CD4-positive, CD25-positive, alpha-beta regulatory T cell (primary cell): ENCODE results near the gene LYST. TPM values are rescaled to one million over a fixed set of nuclear protein-coding genes. Genes with fewer than 3 reads are reported as not detected.
A peak's percentile ranks its signal among the peaks of the same experiment; 100 is the strongest.

Experiments
- ATAC-seq, 2 donors: fragments of 150-1000 bp; cut with Tn5 transposase; one replicate each; pipeline ENCODE4 v1.10.0; 2021; ENCODE audit warnings: low read depth in 2 of 2, moderate number of reproducible peaks in 2 of 2, moderate library complexity in 1 of 2
- DNase-seq, 3 donors: peaks; one replicate each; pipeline versions ENCODE4 v3.0.0 to v3.0.0-alpha.2; 2012 to 2022; ENCODE audit warnings: mixed read lengths in 1 of 3
- H3K27ac ChIP-seq: one replicate; pipeline ENCODE4 v1.7.0; 2013; ENCODE audit warnings: mild to moderate bottlenecking, low read length; ENCODE audit not compliant: insufficient read depth, poor library complexity, severe bottlenecking
- H3K27me3 ChIP-seq: one replicate; pipeline ENCODE4 v1.7.0; 2013; ENCODE audit warnings: low read length; ENCODE audit not compliant: control insufficient read depth, insufficient read depth
- H3K36me3 ChIP-seq: one replicate; pipeline ENCODE4 v1.7.0; 2013; ENCODE audit warnings: mild to moderate bottlenecking, low read length, moderate library complexity; ENCODE audit not compliant: control insufficient read depth, insufficient read depth
- H3K4me1 ChIP-seq: 2 replicates; pipeline ENCODE4 v1.7.0; 2013; ENCODE audit warnings: mild to moderate bottlenecking, low read length; ENCODE audit not compliant: insufficient read depth, control insufficient read depth, poor library complexity, severe bottlenecking
- H3K4me3 ChIP-seq: one replicate; pipeline ENCODE4 v1.7.0; 2013; ENCODE audit warnings: low read depth, mild to moderate bottlenecking, low read length, moderate library complexity
- H3K9me3 ChIP-seq, 2 experiments: 1 replicate in 1 of 2; 2 replicates in 1 of 2; pipeline ENCODE4 v1.7.0; 2013; ENCODE audit warnings: low read length in 2 of 2, mild to moderate bottlenecking in 1 of 2, moderate library complexity in 1 of 2; ENCODE audit not compliant: control insufficient read depth in 2 of 2
- H3K27ac Mint-ChIP-seq, 3 donors: one replicate each; pipeline ENCODE4 v1.8.0; 2020 to 2022; ENCODE audit warnings: mild to moderate bottlenecking in 3 of 3, mixed read lengths in 3 of 3, moderate library complexity in 2 of 3
- H3K27me3 Mint-ChIP-seq: one replicate; pipeline ENCODE4 v1.8.0; 2022; ENCODE audit warnings: mild to moderate bottlenecking, mixed read lengths
- H3K36me3 Mint-ChIP-seq: one replicate; pipeline ENCODE4 v1.8.0; 2020; ENCODE audit warnings: mixed read lengths
- H3K4me1 Mint-ChIP-seq, 4 donors: one replicate each; pipeline ENCODE4 v1.8.0; 2020 to 2022; ENCODE audit warnings: mixed read lengths in 4 of 4, mild to moderate bottlenecking in 1 of 4
- H3K4me3 Mint-ChIP-seq, 4 donors: one replicate each; pipeline ENCODE4 v1.8.0; 2020 to 2022; ENCODE audit warnings: mild to moderate bottlenecking in 4 of 4, mixed read lengths in 4 of 4, moderate library complexity in 3 of 4
- H3K9me3 Mint-ChIP-seq, 7 donors: one replicate each; pipeline ENCODE4 v1.8.0; 2020 to 2022; ENCODE audit warnings: mixed read lengths in 7 of 7, mild to moderate bottlenecking in 3 of 7, moderate library complexity in 2 of 7
- polyA plus RNA-seq, 4 donors: library from polyadenylated mRNA; unstranded; fragments of 300-500 nt; fragmentation: Illumina TruSeq; gene quantifications; one replicate each; pipeline ENCODE4 v1.2.3, GENCODE V29; 2021
- total RNA-seq: library from RNA; stranded (reverse); gene quantifications from one replicate; pipeline ENCODE4 v1.2.3, GENCODE V29; 2022

Gene LYST
- total and polyA plus RNA-seq, 5 donors from 2014 or later: 8.1 to 32.5 (median 9.6) TPM

DNA sequence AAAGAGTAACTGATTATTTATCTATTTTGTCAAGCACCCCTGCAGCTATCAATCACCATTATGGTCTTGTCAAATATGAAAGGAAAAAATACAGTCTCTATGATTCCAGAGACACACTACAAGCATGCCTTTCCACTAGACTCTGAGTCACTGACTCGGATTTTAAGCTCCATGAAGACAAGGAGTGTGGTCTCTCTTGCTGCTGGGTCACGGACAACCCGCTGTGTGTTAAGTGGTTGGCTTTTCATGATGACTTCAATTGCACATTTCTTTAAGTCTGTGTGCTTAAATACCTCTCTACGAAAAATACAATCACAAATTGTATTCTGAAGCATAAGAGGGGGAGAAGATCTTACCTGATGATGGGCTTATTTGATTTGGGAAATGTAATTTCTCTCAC is 203.1 kb downstream of the LYST start:
- Histone ChIP-seq H3K4me1 (no peaks in the 10 kb centered on the region), H3K27me3 (no peaks in the 10 kb centered on the region), H3K36me3 (peaks cover 13% of the 10 kb centered on the region), H3K9me3 (no peaks in the 10 kb centered on the region), H3K27ac (no peak overlapping the region), H3K4me3 (no peak overlapping the region)
- Mint-ChIP-seq H3K4me1 (no peaks in the 10 kb centered on the region), H3K36me3 (peaks cover 42% of the 10 kb centered on the region), H3K27ac (no peak overlapping the region), H3K4me3 (no peak overlapping the region), H3K27me3 (no peaks in the 10 kb centered on the region), H3K9me3 (peaks cover 0 to under 1% (median 0%) of the 10 kb centered on the region in 7 donors)
- no peak for ATAC-seq
- no peak for DNase-seq

DNA sequence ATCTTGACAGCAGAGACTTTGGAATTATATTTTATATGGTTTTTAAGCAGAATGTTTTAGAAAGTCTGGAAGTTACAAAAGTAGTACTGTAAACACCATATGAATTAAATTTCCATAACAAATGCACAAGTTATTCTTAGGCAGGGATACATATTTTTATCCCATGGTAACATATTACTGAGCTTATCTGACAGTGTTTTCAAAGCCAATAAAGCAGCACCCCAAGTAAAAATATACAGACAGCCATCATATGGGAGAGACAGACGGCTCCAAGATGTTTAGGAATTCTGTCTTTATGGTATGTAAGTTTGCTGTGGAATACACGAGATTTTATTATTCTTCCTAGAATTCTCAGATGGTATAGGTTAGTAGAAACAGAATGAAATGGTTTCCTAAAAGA is 205.1 kb downstream of the LYST start:
- H3K36me3 Mint-ChIP-seq: peaks cover 34% of the 10 kb centered on the region
- no peaks in the 10 kb centered on the region for H3K9me3 Mint-ChIP-seq
- peaks cover 4% of the 10 kb centered on the region for H3K27me3 Mint-ChIP-seq
- H3K4me1 Mint-ChIP-seq: no peaks in the 10 kb centered on the region
- no peak overlapping the region for H3K27ac ChIP-seq
- no peaks in the 10 kb centered on the region for H3K27me3 ChIP-seq
- H3K27ac Mint-ChIP-seq: no peak overlapping the region
- H3K9me3 ChIP-seq: no peaks in the 10 kb centered on the region
- peaks cover 13% of the 10 kb centered on the region for H3K36me3 ChIP-seq
- ATAC-seq: no peak
- H3K4me1 ChIP-seq: no peaks in the 10 kb centered on the region
- H3K4me3 Mint-ChIP-seq: no peak overlapping the region
- DNase-seq: no peak
- H3K4me3 ChIP-seq: no peak overlapping the region

DNA sequence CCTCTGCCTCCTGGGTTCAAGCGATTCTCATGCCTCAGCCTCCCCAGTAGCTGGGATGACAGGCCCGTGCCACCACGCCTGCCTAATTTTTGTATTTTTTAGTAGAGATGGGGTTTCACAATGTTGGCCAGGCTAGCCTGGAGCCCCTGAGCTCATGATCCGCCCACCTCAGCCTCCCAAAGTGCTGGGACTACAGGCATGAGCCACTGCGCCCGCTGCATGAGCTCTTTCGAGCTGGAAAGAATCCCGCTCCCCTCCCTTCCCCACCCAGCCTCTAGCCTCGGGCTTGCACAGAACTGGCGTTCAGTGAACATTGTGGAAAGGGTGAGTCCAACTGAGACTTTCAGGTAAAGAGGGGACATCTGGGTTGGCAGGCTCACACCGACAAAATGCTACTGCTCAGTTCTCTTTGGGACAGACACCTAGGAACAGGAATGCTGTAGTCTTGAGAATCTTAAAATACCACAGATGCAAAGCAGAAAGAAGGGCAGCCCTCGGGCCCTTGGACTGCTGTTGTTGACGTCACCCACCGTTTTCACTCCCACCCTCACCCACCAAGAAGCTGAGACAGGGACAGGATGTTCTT is 207.4 kb downstream of the LYST start:
- ATAC-seq: no peak
- Mint-ChIP-seq H3K4me3 (no peak overlapping the region), H3K36me3 (peaks cover 32% of the 10 kb centered on the region)

DNA sequence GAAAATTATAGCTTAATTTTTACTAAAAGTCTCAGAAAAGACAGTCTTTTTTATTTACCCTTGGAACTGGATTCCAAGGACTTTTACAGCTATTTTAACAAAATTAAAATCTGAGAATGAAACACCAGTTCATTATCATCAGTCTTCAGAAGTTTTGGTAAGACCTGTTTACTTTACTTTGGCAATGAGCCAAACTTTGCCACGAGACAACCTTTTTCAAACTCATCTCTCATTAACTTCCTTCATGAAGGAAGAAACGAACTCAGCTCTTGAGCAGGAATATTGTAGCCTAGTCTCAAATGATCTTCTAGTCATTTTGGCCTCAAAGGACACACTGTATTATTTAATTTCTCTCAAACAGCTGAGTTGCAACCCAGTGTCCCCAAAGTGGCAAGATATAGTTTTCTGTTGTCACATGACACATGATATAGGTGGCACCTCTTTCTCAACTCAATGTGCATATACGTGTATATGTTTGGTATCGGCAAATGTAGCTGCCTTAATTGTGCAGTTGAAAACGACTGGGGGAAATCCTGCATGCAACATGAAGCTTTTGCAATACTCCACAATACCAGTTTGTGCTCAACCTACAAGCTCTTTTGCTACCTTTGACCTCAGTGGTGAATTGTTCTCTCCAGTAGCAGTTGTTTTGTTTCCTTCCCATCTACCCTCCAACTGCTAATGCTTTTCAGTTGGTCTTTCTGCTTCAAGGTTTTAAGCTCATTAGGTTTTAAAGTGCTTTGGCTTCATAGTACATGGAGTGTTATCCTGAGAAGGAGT is 208.8 kb downstream of the LYST start:
- ATAC-seq (no peak), DNase-seq (no peak)
- Mint-ChIP-seq H3K36me3 (peaks cover 24% of the 10 kb centered on the region), H3K4me1 (peaks cover 0 to 2% (median 0%) of the 10 kb centered on the region in 4 donors), H3K27me3 (peaks cover 32% of the 10 kb centered on the region), H3K4me3 (no peak overlapping the region), H3K27ac (no peak overlapping the region), H3K9me3 (peaks cover 0 to 7% (median 0%) of the 10 kb centered on the region in 7 donors)
- H3K27ac ChIP-seq: no peak overlapping the region
- H3K27me3 ChIP-seq: peaks cover 14% of the 10 kb centered on the region
- H3K36me3 ChIP-seq: peaks cover 9% of the 10 kb centered on the region
- H3K4me1 ChIP-seq: no peaks in the 10 kb centered on the region
- H3K4me3 ChIP-seq: no peak overlapping the region
- no peaks in the 10 kb centered on the region for H3K9me3 ChIP-seq

More for the DNA sequence above, 207.4 kb downstream of the LYST start:
- Histone ChIP-seq H3K27ac (no peak overlapping the region), H3K36me3 (peaks cover 13% of the 10 kb centered on the region), H3K4me3 (no peak overlapping the region), H3K4me1 (no peaks in the 10 kb centered on the region), H3K27me3 (peaks cover 8% of the 10 kb centered on the region), H3K9me3 (no peaks in the 10 kb centered on the region)
- Mint-ChIP-seq H3K4me1 (no peaks in the 10 kb centered on the region), H3K27ac (no peak overlapping the region), H3K9me3 (peaks cover 0 to under 1% (median 0%) of the 10 kb centered on the region in 7 donors), H3K27me3 (peaks cover 18% of the 10 kb centered on the region)
- no peak for DNase-seq

DNA sequence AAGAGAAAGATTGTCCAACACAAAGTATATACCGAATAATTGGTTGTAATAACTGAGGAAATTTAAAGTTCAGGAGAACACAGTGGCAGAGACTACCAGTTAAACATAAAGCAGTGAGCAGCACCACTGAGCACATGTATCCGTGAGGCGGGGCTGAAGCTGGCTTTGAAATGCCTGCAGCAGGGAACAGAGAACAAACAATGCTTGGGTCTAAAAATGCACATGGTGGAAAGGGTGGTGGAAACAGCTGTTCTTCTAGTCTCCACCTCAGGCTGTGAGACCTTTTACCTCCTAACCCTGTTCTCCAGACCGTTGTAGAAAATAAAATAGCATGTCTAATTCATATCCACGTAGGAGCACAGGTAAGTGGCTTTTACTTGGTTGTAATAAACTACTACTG is 209.4 kb downstream of the LYST start:
- Histone ChIP-seq H3K4me3 (no peak overlapping the region), H3K27me3 (peaks cover 16% of the 10 kb centered on the region), H3K9me3 (no peaks in the 10 kb centered on the region), H3K4me1 (no peaks in the 10 kb centered on the region), H3K27ac (no peak overlapping the region), H3K36me3 (peaks cover 8% of the 10 kb centered on the region)
- Mint-ChIP-seq H3K27ac (no peak overlapping the region), H3K36me3 (peaks cover 19% of the 10 kb centered on the region), H3K4me3 (no peak overlapping the region), H3K4me1 (peaks cover 0 to 7% (median 0%) of the 10 kb centered on the region in 4 donors), H3K27me3 (peaks cover 38% of the 10 kb centered on the region), H3K9me3 (peaks cover 0 to 9% (median 1%) of the 10 kb centered on the region in 7 donors)
- DNase-seq (no peak), ATAC-seq (no peak)

DNA sequence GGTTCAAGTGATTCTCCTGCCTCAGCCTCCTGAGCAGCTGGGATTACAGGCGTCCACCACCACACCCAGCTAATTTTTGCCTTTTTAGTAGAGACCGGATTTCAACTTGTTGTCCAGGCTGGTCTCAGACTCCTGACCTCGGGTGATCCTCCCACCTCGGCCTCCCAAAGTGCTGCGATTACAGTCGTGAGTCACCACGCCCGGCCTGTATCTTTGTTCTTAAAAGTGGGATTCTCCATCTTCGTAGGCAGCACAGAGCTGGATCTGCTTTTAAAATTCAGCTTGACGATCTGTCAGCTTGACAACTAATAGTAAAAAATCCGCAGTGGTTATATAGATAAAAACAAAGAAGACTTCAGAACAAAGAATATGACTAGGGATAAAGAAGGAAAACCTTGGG is 214.3 kb downstream of the LYST start:
- ATAC-seq: no peak
- H3K27me3 Mint-ChIP-seq: peaks cover 75% of the 10 kb centered on the region
- H3K27ac ChIP-seq: no peak overlapping the region
- H3K27me3 ChIP-seq: peaks cover 32% of the 10 kb centered on the region
- H3K4me1 Mint-ChIP-seq: peaks cover 10 to 18% (median 13%) of the 10 kb centered on the region in 4 donors
- H3K4me3 ChIP-seq: no peak overlapping the region
- no peak overlapping the region for H3K27ac Mint-ChIP-seq
- no peaks in the 10 kb centered on the region for H3K9me3 ChIP-seq
- no peak for DNase-seq
- H3K9me3 Mint-ChIP-seq: peaks cover 0 to 11% (median 3%) of the 10 kb centered on the region in 7 donors
- peaks cover 22% of the 10 kb centered on the region for H3K4me1 ChIP-seq
- no peak overlapping the region for H3K4me3 Mint-ChIP-seq
- H3K36me3 Mint-ChIP-seq: peaks cover 3% of the 10 kb centered on the region
- no peaks in the 10 kb centered on the region for H3K36me3 ChIP-seq

DNA sequence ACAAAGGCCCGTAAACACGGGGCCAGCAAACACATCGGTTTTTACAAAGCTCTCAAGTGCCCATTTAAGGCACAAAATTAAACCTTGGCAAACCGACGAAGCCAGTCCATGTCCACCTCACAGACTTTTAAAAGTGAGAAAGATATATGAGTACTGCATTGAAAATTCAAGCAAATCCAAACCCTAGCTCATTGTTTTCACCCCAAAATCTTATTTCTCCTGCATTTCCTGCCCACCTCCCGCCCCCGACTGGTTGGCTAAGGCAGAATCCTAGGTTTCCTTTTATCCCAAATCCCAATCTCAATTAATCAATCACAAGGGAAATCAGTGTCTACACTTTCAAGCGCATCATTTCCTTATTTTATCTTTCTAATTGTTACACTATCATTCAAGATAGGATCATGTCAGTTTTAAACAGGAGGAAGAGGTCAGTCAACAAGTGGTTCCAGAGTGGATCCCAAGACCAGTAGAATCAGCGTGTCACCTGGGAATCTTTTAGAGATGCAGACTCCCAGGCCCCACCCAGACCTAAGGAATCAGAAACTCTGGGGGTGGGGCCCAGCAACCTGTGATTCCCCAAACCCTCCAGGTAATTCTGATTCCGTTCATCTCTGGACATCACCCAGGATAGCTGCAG is 215.4 kb downstream of the LYST start:
- ATAC-seq (no peak), DNase-seq (no peak)
- peaks cover 32% of the 10 kb centered on the region for H3K27me3 ChIP-seq
- H3K4me1 ChIP-seq: peaks cover 22% of the 10 kb centered on the region
- H3K4me3 ChIP-seq: no peak overlapping the region
- Mint-ChIP-seq H3K4me1 (peaks cover 10 to 19% (median 18%) of the 10 kb centered on the region in 4 donors), H3K4me3 (peak overlapping the region; percentile 75 to 79 (median 78)), H3K36me3 (peaks cover 3% of the 10 kb centered on the region), H3K27me3 (peaks cover 80% of the 10 kb centered on the region), H3K9me3 (peaks cover 0 to 11% (median 3%) of the 10 kb centered on the region in 7 donors), H3K27ac (no peak overlapping the region)
- H3K9me3 ChIP-seq: no peaks in the 10 kb centered on the region
- H3K36me3 ChIP-seq: no peaks in the 10 kb centered on the region
- no peak overlapping the region for H3K27ac ChIP-seq
